GM18909 (cell line): ENCODE data around the gene SLC39A3.

Experiments
- ATAC-seq: cut with Tn5 transposase; IDR thresholded peaks from one replicate; pipeline ENCODE4 v1.9.1; 2021; ENCODE audit warnings: mild to moderate bottlenecking; ENCODE audit not compliant: unreplicated experiment, poor library complexity

SLC39A3 gene

GRCh38 chr19:2711172-2711874 lies 28.5 kb downstream of the SLC39A3 start:
- no peak for ATAC-seq

- ATAC-seq: no peak
Measured at GRCh38 chr19:2706251-2706650, 33.6 kb downstream of the SLC39A3 start.

- no peak for ATAC-seq
Measured at GRCh38 chr19:2703691-2704216, 36.1 kb downstream of the SLC39A3 start.

- no peak for ATAC-seq
Measured at GRCh38 chr19:2703077-2703437, 36.8 kb downstream of the SLC39A3 start.

GRCh38 chr19:2702170-2703076 lies 37.4 kb downstream of the SLC39A3 start, which contains the start of gene GNG7:
Gene GNG7 (minus strand): TSS chr19:2702694. CDS start chr19:2520688, 182,006 bp downstream.
- ATAC-seq: peak; percentile 78

GRCh38 chr19:2701361-2702169 lies 38.3 kb downstream of the SLC39A3 start:
- ATAC-seq: no peak

- ATAC-seq: no peak
Measured at GRCh38 chr19:2700660-2701360, 39.0 kb downstream of the SLC39A3 start.

GRCh38 chr19:2699413-2700140 lies 40.2 kb downstream of the SLC39A3 start:
- ATAC-seq: no peak

GRCh38 chr19:2694196-2694595 lies 45.6 kb downstream of the SLC39A3 start:
- no peak for ATAC-seq

- no peak for ATAC-seq
Measured at GRCh38 chr19:2693492-2694160, 46.2 kb downstream of the SLC39A3 start.

GRCh38 chr19:2691951-2692350 lies 47.9 kb downstream of the SLC39A3 start:
- ATAC-seq: no peak

GRCh38 chr19:2690856-2691255 lies 49.0 kb downstream of the SLC39A3 start:
- ATAC-seq: no peak

GRCh38 chr19:2686360-2686759 lies 53.5 kb downstream of the SLC39A3 start:
- no peak for ATAC-seq

- no peak for ATAC-seq
Measured at GRCh38 chr19:2685204-2685704, 54.6 kb downstream of the SLC39A3 start.

- ATAC-seq: no peak
Measured at GRCh38 chr19:2683430-2684003, 56.3 kb downstream of the SLC39A3 start.
